ENCODE measurements around the gene INPP5E.

- TF ChIP-seq CTCF (IDR thresholded peaks at IDR 0.05): no peak
- no peak for TF ChIP-seq POLR2A (IDR thresholded peaks at IDR 0.05)
Observed at GRCh38 chr9:136392538-136393449, 46.9 kb downstream of the INPP5E start.
